Ishikawa (cell line): ENCODE results near the gene PTCD2.

ENCODE experiments used
- CEBPB ChIP-seq: IDR thresholded peaks from 2 replicates; pipeline ENCODE4 v1.6.1; 2012
- EP300 ChIP-seq: IDR thresholded peaks from 2 replicates; pipeline ENCODE4 v1.6.1; 2012; ENCODE audit warnings: borderline replicate concordance
- MAX ChIP-seq: IDR thresholded peaks from 2 replicates; pipeline ENCODE4 v1.6.1; 2012
- RAD21 ChIP-seq: IDR thresholded peaks from 2 replicates; pipeline ENCODE4 v1.6.1; 2012; ENCODE audit warnings: low read depth
- REST ChIP-seq: IDR thresholded peaks from 2 replicates; pipeline ENCODE4 v1.6.1; 2012; ENCODE audit warnings: low read depth, mild to moderate bottlenecking
- TAF1 ChIP-seq: IDR thresholded peaks from 2 replicates; pipeline ENCODE4 v1.6.1; 2012; ENCODE audit warnings: low read depth, mild to moderate bottlenecking
- YY1 ChIP-seq: IDR thresholded peaks from 2 replicates; pipeline ENCODE4 v1.6.1; 2012; ENCODE audit warnings: low read depth

- TF ChIP-seq TAF1 (no peak), CEBPB (no peak), EP300 (no peak), REST (no peak), MAX (no peak), RAD21 (no peak), YY1 (no peak)
Measured at GRCh38 chr5:72372331-72372730, 52.2 kb downstream of the PTCD2 start.
